Endothelial cell of umbilical vein (primary cell): ENCODE measurements around the gene MANBA. TPM values are rescaled to one million over a fixed set of nuclear protein-coding genes. Genes with fewer than 3 reads are reported as not detected.
A peak's percentile ranks its signal among the peaks of the same experiment; 100 is the strongest.
"Not testable (repeated sequence)": the region's sequence is repeated elsewhere in the genome, so short reads cannot be mapped to it uniquely, and the experiment has no call there.

Experiments
- BruUV-seq: library from RNA; stranded (reverse); fragments of 400-500 nt; replicated peaks from 2 replicates; lab custom pipeline; 2021; lab: Mats Ljungman, UMichigan
- CTCF ChIA-PET: fragments of 300-600, 350-600 bp; sonication (Branson Sonifier 250); formaldehyde crosslinking; loops from one replicate; lab custom pipeline; 2021; ENCODE audit warnings: antibody characterized with exemption, inconsistent platforms; lab: Charles Lee
- POLR2A ChIA-PET: fragments of 300-600, 350-600 bp; sonication (Branson Sonifier 250); formaldehyde crosslinking; loops from one replicate; lab custom pipeline; 2021; ENCODE audit warnings: antibody characterized with exemption, inconsistent platforms; lab: Charles Lee
- DNase-seq: peaks from one replicate; pipeline ENCODE4 v3.0.0-alpha.2; 2011; ENCODE audit warnings: low read depth, low spot score
- FAIRE-seq: peaks from 2 replicates; lab custom pipeline; 2011; peaks lifted over from hg19 to GRCh38; lab: Jason Lieb, UNC
- H2AFZ ChIP-seq: 2 replicates; pipeline ENCODE4 v1.6.0; 2012; ENCODE audit warnings: low read depth, low read length, control low read depth, inconsistent platforms
- H3K27ac ChIP-seq: 2 replicates; pipeline ENCODE4 v1.5.1; 2011; ENCODE audit warnings: low read depth, mild to moderate bottlenecking, control low read depth, low read length, moderate library complexity; ENCODE audit not compliant: insufficient read depth
- H3K27me3 ChIP-seq, 2 experiments: 2 replicates each; pipeline versions ENCODE4 v1.6.0 to v1.6.1; 2011; ENCODE audit warnings: low read length in 2 of 2, mixed read lengths in 1 of 2; ENCODE audit not compliant: control insufficient read depth in 2 of 2, insufficient read depth in 2 of 2
- H3K36me3 ChIP-seq, 2 experiments: 2 replicates in 1 of 2; 3 replicates in 1 of 2; pipeline ENCODE4 v1.5.1; 2011; ENCODE audit warnings: low read length in 2 of 2, mild to moderate bottlenecking in 1 of 2, moderate library complexity in 1 of 2; ENCODE audit not compliant: control insufficient read depth in 2 of 2, insufficient read depth in 2 of 2; ENCODE audit errors: extremely low read depth in 1 of 2
- H3K4me1 ChIP-seq: 3 replicates; pipeline ENCODE4 v1.5.1; 2011; ENCODE audit warnings: mild to moderate bottlenecking, low read length; ENCODE audit not compliant: control insufficient read depth, insufficient read depth; ENCODE audit errors: extremely low read depth
- H3K4me2 ChIP-seq: 2 replicates; pipeline ENCODE4 v1.6.1; 2011; ENCODE audit warnings: low read length, control low read depth, mixed read lengths; ENCODE audit not compliant: insufficient read depth
- H3K4me3 ChIP-seq, 3 experiments: fragments of 200-600 bp in 1 of 3; sonication (generic), shearing (Covaris generic) in 1 of 3; replicated peaks in 1 of 3; 2 replicates each; pipeline ENCODE4 v1.5.1; 2011 to 2016; ENCODE audit warnings: control low read depth in 3 of 3, low read length in 3 of 3, mild to moderate bottlenecking in 2 of 3, inconsistent platforms in 1 of 3, low read depth in 1 of 3, moderate library complexity in 1 of 3; ENCODE audit not compliant: insufficient read depth in 1 of 3
- H3K79me2 ChIP-seq: 2 replicates; pipeline ENCODE4 v1.6.0; 2012; ENCODE audit warnings: low read length, inconsistent platforms; ENCODE audit not compliant: control insufficient read depth, insufficient read depth
- H3K9ac ChIP-seq: replicated peaks from 2 replicates; pipeline ENCODE3; 2011; ENCODE audit warnings: low read length, control low read depth; ENCODE audit not compliant: insufficient read depth; ENCODE audit errors: extremely low read depth
- H3K9me1 ChIP-seq: replicated peaks from 3 replicates; pipeline ENCODE4 v1.6.0; 2011; ENCODE audit warnings: mild to moderate bottlenecking, low read length; ENCODE audit not compliant: control insufficient read depth, insufficient read depth; ENCODE audit errors: extremely low read depth
- H3K9me3 ChIP-seq: replicated peaks from 2 replicates; pipeline ENCODE4 v1.5.1; 2012; ENCODE audit warnings: low read length, inconsistent platforms; ENCODE audit not compliant: control insufficient read depth, insufficient read depth
- H4K20me1 ChIP-seq: replicated peaks from 2 replicates; pipeline ENCODE3; 2011; ENCODE audit warnings: mild to moderate bottlenecking, low read length; ENCODE audit not compliant: control insufficient read depth, insufficient read depth; ENCODE audit errors: extremely low read depth
- CTCF ChIP-seq, 2 donors: IDR thresholded peaks; 1 replicate in 1 of 2; 2 replicates in 1 of 2; pipeline ENCODE4 v1.5.1; 2011; ENCODE audit warnings: low read length in 2 of 2, mild to moderate bottlenecking in 2 of 2, moderate library complexity in 2 of 2, control low read depth in 1 of 2, inconsistent platforms in 1 of 2, low read depth in 1 of 2; ENCODE audit not compliant: insufficient read depth in 1 of 2; ENCODE audit errors: extremely low read depth in 1 of 2
- MYC ChIP-seq: IDR thresholded peaks from one replicate; pipeline ENCODE4 v1.6.1; 2011; ENCODE audit warnings: mild to moderate bottlenecking, low read depth, low read length
- dilution Hi-C: fragments of 300-500 bp; cut with MboI; formaldehyde crosslinking; loops from one replicate; pipeline ENCODE4 v1.15.0; 2019; ENCODE audit warnings: low sequenced_read_pairs; ENCODE audit not compliant: extremely low pct_ligation_motif_present
- intact Hi-C: fragments of 100-400 bp; cut with micrococcal nuclease; formaldehyde crosslinking; loops from one replicate; pipeline ENCODE4 v1.10.0; 2022
- polyA plus RNA-seq, 4 experiments: library from polyadenylated mRNA; depleted of rRNA in 3 of 4; stranded (reverse) in 3 of 4; unstranded in 1 of 4; fragments of >200 nt; gene quantifications; 2 replicates each; pipeline versions ENCODE4 v1.2.1 to v1.2.3, GENCODE V29; 2011 to 2012; ENCODE audit warnings: missing spikeins in 1 of 4
- total RNA-seq: library from RNA; stranded (reverse); gene quantifications from 2 replicates; pipeline ENCODE4 v1.2.3, GENCODE V29; 2021

MANBA gene
- total and polyA plus RNA-seq, 2 donors (not counting 3 experiments of a cell fraction or from before 2014, with no cell fraction given), result 5.6 to 7.7 TPM

GRCh38 chr4:102730968-102731533 is 29.7 kb downstream of the MANBA start:
- Histone ChIP-seq H3K27ac (no peak overlapping the region), H3K79me2 (no peaks in the 10 kb centered on the region), H3K9me1 (no peaks in the 10 kb centered on the region), H3K27me3 (no peaks in the 10 kb centered on the region), H3K4me2 (no peak overlapping the region), H3K9ac (no peak overlapping the region), H3K4me3 (no peak overlapping the region), H2AFZ (no peak overlapping the region), H3K9me3 (no peaks in the 10 kb centered on the region), H4K20me1 (no peaks in the 10 kb centered on the region), H3K36me3 (no peaks in the 10 kb centered on the region), H3K4me1 (no peaks in the 10 kb centered on the region)
- dilution Hi-C loops (no loop called here), intact Hi-C loops (no loop called here)
- no peak for DNase-seq
- no TSS peak for BruUV-seq
- POLR2A ChIA-PET, result no interaction called here
- TF ChIP-seq MYC (no peak), CTCF (IDR thresholded peaks at IDR 0.05; ENCODE audit: extremely low read depth in 1 of 2, insufficient read depth in 1 of 2, low read depth in 1 of 2, low read length in 2 of 2) (peak; percentile 19 to 21)
- CTCF ChIA-PET, result interaction anchor here (0.8 to 2.5 kb wide), 5 partner anchors 9 to 278 kb away, joined by 3 to 9 read pairs (median 3); partner anchors contain the start of gene UBE2D3
- FAIRE-seq, result no peak

DNA sequence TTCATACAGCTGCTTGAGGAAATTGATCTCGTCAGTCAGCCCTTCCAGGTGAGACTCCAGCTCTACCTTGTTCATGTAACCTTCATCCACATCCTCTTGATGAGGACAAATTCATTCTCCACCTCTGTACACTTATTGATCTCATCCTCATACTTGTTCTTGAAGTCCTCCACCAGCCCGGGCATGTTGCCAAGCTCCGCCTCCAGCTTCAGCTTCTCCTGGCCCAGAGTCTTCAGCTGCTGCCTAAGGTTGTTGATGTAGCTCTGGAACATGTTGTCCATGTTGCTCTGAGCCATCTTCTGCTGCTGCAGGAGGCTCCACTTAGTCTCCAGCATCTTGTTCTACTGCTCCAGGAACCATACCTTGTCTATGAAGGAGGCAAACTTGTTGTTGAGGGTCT is 31.3 kb downstream of the MANBA start:
- H3K4me3 ChIP-seq, FAIRE-seq, intact Hi-C loops, H4K20me1 ChIP-seq, H3K9me1 ChIP-seq, POLR2A ChIA-PET, H3K9me3 ChIP-seq, H3K9ac ChIP-seq, H3K27me3 ChIP-seq, BruUV-seq, H3K4me2 ChIP-seq, dilution Hi-C loops, H3K79me2 ChIP-seq, H3K27ac ChIP-seq, H3K36me3 ChIP-seq, DNase-seq, H3K4me1 ChIP-seq, H2AFZ ChIP-seq: not testable (repeated sequence)
- CTCF ChIA-PET, result interaction anchor here (1.2 to 2.5 kb wide), 2 partner anchors 12 to 18 kb away, joined by 3 to 9 read pairs; no protein-coding TSS in a partner anchor

DNA sequence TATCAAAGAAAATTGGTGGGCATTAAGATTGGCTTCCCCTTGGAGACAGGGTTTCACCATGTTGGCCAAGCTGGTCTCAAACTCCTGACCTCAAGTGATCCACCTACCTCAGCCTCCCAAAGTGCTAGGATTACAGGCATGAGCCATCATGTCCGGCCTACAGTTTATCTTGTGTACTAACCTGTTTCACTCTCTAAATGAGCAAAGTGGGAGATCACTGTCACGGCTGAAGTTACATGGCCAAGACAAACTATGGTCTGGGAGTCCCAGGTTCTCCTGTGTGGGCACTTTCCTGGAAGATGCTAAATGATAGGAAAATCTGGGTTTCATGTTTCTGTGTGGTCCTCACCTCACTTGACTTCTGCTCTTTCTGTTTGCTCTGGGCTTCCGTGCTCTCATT is 33.8 kb downstream of the MANBA start:
- H3K9me1 ChIP-seq, dilution Hi-C loops, H3K79me2 ChIP-seq, H2AFZ ChIP-seq, H3K4me2 ChIP-seq, CTCF ChIA-PET, H3K27ac ChIP-seq, H3K4me1 ChIP-seq, POLR2A ChIA-PET, H3K9ac ChIP-seq, FAIRE-seq, H3K27me3 ChIP-seq, H3K4me3 ChIP-seq, DNase-seq, H3K9me3 ChIP-seq, BruUV-seq, H4K20me1 ChIP-seq, H3K36me3 ChIP-seq, intact Hi-C loops: not testable (repeated sequence)
